ENCODE data around the gene VEZT. TPM values are rescaled to one million over a fixed set of nuclear protein-coding genes. Genes with fewer than 3 reads are reported as not detected.

The VEZT gene
- total and polyA plus RNA-seq, 9 of the 15 experiments (the other 6 are each of a cell fraction or from before 2014, with no cell fraction given) = 16.1 to 61.5 (median 32.6) TPM

DNA sequence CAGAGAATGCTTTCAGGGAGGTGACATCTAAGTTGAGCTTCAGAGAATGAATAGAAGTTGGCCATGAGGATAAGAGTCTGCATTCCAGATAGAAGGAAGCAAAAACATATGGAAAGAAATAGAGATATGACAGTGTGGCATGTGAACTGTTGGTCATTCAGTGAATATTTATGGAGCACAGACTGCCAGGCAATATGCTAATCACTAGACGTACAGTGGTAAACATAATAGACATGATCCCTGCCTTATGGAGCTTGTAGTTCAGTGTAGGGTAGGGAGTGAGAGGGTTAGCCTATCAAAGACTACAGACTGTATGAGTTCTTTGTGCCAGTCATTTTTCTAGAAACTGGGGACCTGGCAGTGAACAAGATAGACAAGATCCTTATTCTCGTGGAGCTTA, 53.9 kb downstream of the VEZT start:
- H3K79me2 ChIP-seq (ENCODE audit: control insufficient read depth, insufficient read depth, low read length) = no peaks in the 10 kb centered on the region
- 82% methylated on average over 2 of the region's 2 CpGs for WGBS (ENCODE audit: insufficient coverage, low coverage, missing lambda C conversion rate)
- in situ Hi-C loops (cut with MboI) = no loop called here

More for the DNA sequence above, 53.9 kb downstream of the VEZT start:
- H3K36me3 ChIP-seq (ENCODE audit: control insufficient read depth, insufficient read depth, low read length) = peaks cover 28% of the 10 kb centered on the region; the same call in 1 of the 3 replicates
- ChIA-PET CTCF (ENCODE audit: low intra/inter-chr PET ratio) (no interaction called here), POLR2A (interaction anchor here (0.8 to 1.1 kb wide), 3 partner anchors 9 to 21 kb away, joined by 3 to 6 read pairs (median 3); no protein-coding TSS in a partner anchor)
- H3K4me2 ChIP-seq (ENCODE audit: insufficient read depth, low read length) = no peak overlapping the region
- BruUV-seq (replicated peaks) = no TSS peak
- H3K27me3 ChIP-seq (ENCODE audit: control insufficient read depth in 2 of 2, insufficient read depth in 2 of 2, low read length in 2 of 2) = no peaks in the 10 kb centered on the region
- ATAC-seq = no peak
- H3K27ac ChIP-seq (ENCODE audit: extremely low read depth, low read depth, low read length) = no peak overlapping the region
- H3K9me1 ChIP-seq (ENCODE audit: control insufficient read depth, insufficient read depth, low read length) = no peaks in the 10 kb centered on the region
- DNase-seq (ENCODE audit: extremely low read depth in 1 of 4, low spot score in 3 of 4) = no peak
- H3K9ac ChIP-seq (ENCODE audit: insufficient read depth in 1 of 2, low read depth in 2 of 2, low read length in 2 of 2) = no peak overlapping the region
- H4K20me1 ChIP-seq (replicated peaks; ENCODE audit: control insufficient read depth, insufficient read depth, low read length) = no peaks in the 10 kb centered on the region
- FAIRE-seq = no peak
- intact Hi-C loops (cut with micrococcal nuclease) = no loop called here
- H3K4me3 ChIP-seq = no peak overlapping the region
- H2AFZ ChIP-seq (ENCODE audit: low read depth, low read length) = no peak overlapping the region
- TF ChIP-seq SUPT5H (IDR thresholded peaks at IDR 0.05) = no peak
- no peak for TF ChIP-seq SMARCE1 (IDR thresholded peaks at IDR 0.05)
- TF ChIP-seq STAT5B (CRISPR knock-in tag; IDR thresholded peaks at IDR 0.05) = no peak
- TF ChIP-seq ELK1 (CRISPR knock-in tag; IDR thresholded peaks at IDR 0.05) = no peak
- no peak for TF ChIP-seq RUNX1 (IDR thresholded peaks at IDR 0.05; ENCODE audit: low read depth)
- no peak for TF ChIP-seq CHD1 (IDR thresholded peaks at IDR 0.05; ENCODE audit: low read length)
- TF ChIP-seq NFXL1 (CRISPR knock-in tag; IDR thresholded peaks at IDR 0.05) = no peak
- no peak for TF ChIP-seq MTA2 (IDR thresholded peaks at IDR 0.05; ENCODE audit: low read depth)
- TF ChIP-seq SRSF1 (IDR thresholded peaks at IDR 0.05; ENCODE audit: low read depth, low read length) = no peak
- TF ChIP-seq, protein P1, sequence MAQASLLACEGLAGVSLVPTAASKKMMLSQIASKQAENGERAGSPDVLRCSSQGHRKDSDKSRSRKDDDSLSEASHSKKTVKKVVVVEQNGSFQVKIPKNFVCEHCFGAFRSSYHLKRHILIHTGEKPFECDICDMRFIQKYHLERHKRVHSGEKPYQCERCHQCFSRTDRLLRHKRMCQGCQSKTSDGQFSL (CRISPR knock-in tag; IDR thresholded peaks at IDR 0.05) = no peak
- TF ChIP-seq, protein P1 (tag; IDR thresholded peaks at IDR 0.05) = no peak
- no peak for TF ChIP-seq ZNF239 (CRISPR knock-in tag; IDR thresholded peaks at IDR 0.05)
- no peak for TF ChIP-seq RBFOX2 (IDR thresholded peaks at IDR 0.05; ENCODE audit: low read depth, low read length)
- TF ChIP-seq MAZ (CRISPR knock-in tag; conservative IDR thresholded peaks at IDR 0.05 in 1 of 2, IDR thresholded peaks at IDR 0.05 in 1 of 2) = no peak
- TF ChIP-seq XRCC3 (IDR thresholded peaks at IDR 0.05) = no peak
- no peak for TF ChIP-seq FOXO4 (CRISPR knock-in tag; IDR thresholded peaks at IDR 0.05)
- no peak for TF ChIP-seq CBFA2T2 (conservative IDR thresholded peaks at IDR 0.05)
- no peak for TF ChIP-seq ZBTB9 (CRISPR knock-in tag; IDR thresholded peaks at IDR 0.05)
- no peaks in the 10 kb centered on the region for H3K4me1 ChIP-seq (replicated peaks in 1 of 2; ENCODE audit: control insufficient read depth in 2 of 2, insufficient read depth in 2 of 2, low read length in 2 of 2)
- H3K9me3 ChIP-seq (replicated peaks; ENCODE audit: control insufficient read depth, insufficient read depth, low read depth, low read length) = no peaks in the 10 kb centered on the region

Measured in K562 (cell line).